HepG2 (cell line): ENCODE data around the gene MTA1. TPM values are rescaled to one million over a fixed set of nuclear protein-coding genes. Genes with fewer than 3 reads are reported as not detected.

Experiments used
- BHLHE40 ChIP-seq: IDR thresholded peaks from 2 replicates; pipeline ENCODE4 v1.6.1; 2011; ENCODE audit warnings: low read length, improper control_type of control experiment
- BRCA1 ChIP-seq: sonication (generic); formaldehyde crosslinking; IDR thresholded peaks from 2 replicates; pipeline ENCODE4 v1.4.0; 2020; ENCODE audit warnings: missing genetic modification reagents
- FOSL2 ChIP-seq: sonication (generic); formaldehyde crosslinking; IDR thresholded peaks from 2 replicates; pipeline ENCODE4 v1.4.0; 2020; ENCODE audit warnings: missing genetic modification reagents
- GATAD1 ChIP-seq: IDR thresholded peaks from 2 replicates; pipeline ENCODE4 v1.6.1; 2016; ENCODE audit warnings: missing genetic modification reagents, missing compliant biosample characterization
- HNRNPL ChIP-seq: fragments of 200-400 bp; formaldehyde crosslinking; IDR thresholded peaks from 2 replicates; pipeline ENCODE4 v1.6.1; 2017; ENCODE audit warnings: mild to moderate bottlenecking, low read depth, low read length
- HOXD1 ChIP-seq: sonication (generic); formaldehyde crosslinking; IDR thresholded peaks from 2 replicates; pipeline ENCODE4 v1.5.0; 2020; ENCODE audit warnings: missing genetic modification reagents
- MEF2D ChIP-seq: sonication (generic); formaldehyde crosslinking; IDR thresholded peaks from 2 replicates; pipeline ENCODE4 v1.5.1; 2020; ENCODE audit warnings: mild to moderate bottlenecking, missing genetic modification reagents
- NRL ChIP-seq: sonication (generic); formaldehyde crosslinking; IDR thresholded peaks from 2 replicates; pipeline ENCODE4 v1.5.0; 2020; ENCODE audit warnings: missing genetic modification reagents, mild to moderate bottlenecking, moderate library complexity, borderline replicate concordance
- ZNF337 ChIP-seq: sonication (generic); formaldehyde crosslinking; IDR thresholded peaks from 2 replicates; pipeline ENCODE4 v1.5.1; 2020; ENCODE audit warnings: missing genetic modification reagents, low read depth, mild to moderate bottlenecking, borderline replicate concordance
- ZNF772 ChIP-seq: sonication (generic); formaldehyde crosslinking; IDR thresholded peaks from 2 replicates; pipeline ENCODE4 v1.5.0; 2020; ENCODE audit warnings: mild to moderate bottlenecking, missing genetic modification reagents
- polyA plus RNA-seq, 8 experiments: library from polyadenylated mRNA; depleted of rRNA in 3 of 8; stranded (reverse) in 7 of 8; unstranded in 1 of 8; fragments of >200 nt; fragmentation: Illumina TruSeq in 4 of 8; extraction: Trizol in 4 of 8; gene quantifications; 2 replicates each; pipeline versions ENCODE4 v1.2.1 to v1.2.3, GENCODE V29; 2011 to 2016; ENCODE audit warnings: low read depth in 4 of 8, missing spikeins in 1 of 8, mixed read lengths in 1 of 8; ENCODE audit not compliant: insufficient read depth in 1 of 8
- total RNA-seq, 5 experiments: library from RNA; depleted of rRNA; stranded (reverse); fragments of >200 nt; fragmentation: Illumina TruSeq; extraction: Trizol; gene quantifications; 2 replicates each; pipeline ENCODE4 v1.2.3, GENCODE V29; 2016; ENCODE audit warnings: low read depth in 1 of 5
- TF ChIP-seq, protein P1 (sequence below): sonication (generic); formaldehyde crosslinking; IDR thresholded peaks from 2 replicates; pipeline ENCODE4 v1.4.0; 2020; ENCODE audit warnings: missing genetic modification reagents
- TF ChIP-seq, protein P2 (sequence below), 2 experiments: fragments of 450-650 bp in 1 of 2; sonication (generic) in 1 of 2; formaldehyde crosslinking in 1 of 2; IDR thresholded peaks; 2 replicates each; pipeline versions ENCODE4 v1.6.1 to v1.8.0; 2016 to 2022; ENCODE audit warnings: antibody characterized with exemption in 1 of 2, mild to moderate bottlenecking in 1 of 2, missing genetic modification reagents in 1 of 2

Gene MTA1
- total and polyA plus RNA-seq, 2 of the 13 experiments (the other 11 are each of a cell fraction or from before 2014, with no cell fraction given) = 35.2 to 85.8 TPM

DNA sequence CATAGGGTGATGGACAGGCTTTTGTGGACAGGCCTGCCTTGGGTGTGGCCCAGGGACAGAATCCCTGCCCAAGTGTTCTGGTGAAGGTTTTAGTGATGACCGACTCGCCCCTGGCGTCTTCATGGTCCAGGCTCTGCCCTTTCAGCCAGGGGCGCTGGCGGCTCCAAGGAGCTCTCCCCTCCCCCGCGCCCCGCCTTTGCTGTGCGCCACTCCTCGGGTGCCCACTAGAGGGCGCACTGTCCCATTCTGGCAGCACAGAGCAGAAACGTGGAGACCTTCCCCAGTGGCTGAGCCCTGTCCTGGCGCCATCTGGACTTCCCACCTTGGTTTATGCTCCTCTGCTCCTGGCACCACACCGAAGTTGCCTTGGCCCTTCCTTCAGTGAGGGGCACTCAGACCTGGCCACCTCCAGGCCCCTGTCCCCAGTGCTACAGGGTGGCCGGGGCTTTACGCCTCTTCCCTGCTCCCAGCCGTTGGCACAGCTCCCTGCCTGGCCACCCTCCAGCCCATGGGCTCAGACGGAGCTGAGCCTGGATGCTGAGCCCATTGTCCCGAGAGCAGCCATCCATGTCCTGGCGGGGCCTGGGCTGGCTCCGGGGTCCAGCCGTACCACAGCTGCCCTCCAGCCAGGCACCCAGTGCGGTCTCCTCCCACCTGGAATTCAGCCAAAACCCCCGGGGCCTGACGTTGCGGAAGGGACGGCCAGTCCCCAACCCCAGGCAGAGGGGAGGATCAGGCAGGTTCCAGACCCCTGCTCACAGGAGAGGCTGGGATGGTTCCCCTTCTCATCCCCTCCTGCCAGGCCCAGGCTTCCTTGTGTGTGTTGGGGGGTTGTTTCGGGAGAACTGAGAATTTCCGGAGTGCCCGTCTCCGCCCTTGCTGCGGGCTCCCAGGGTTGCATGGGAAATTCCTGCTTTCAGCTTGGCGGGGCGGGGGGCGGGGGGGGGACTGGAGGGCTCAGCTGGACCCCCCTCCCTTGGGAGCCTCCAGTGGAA lies 61.5 kb downstream of the MTA1 start (continued):
- TF ChIP-seq, protein P1, sequence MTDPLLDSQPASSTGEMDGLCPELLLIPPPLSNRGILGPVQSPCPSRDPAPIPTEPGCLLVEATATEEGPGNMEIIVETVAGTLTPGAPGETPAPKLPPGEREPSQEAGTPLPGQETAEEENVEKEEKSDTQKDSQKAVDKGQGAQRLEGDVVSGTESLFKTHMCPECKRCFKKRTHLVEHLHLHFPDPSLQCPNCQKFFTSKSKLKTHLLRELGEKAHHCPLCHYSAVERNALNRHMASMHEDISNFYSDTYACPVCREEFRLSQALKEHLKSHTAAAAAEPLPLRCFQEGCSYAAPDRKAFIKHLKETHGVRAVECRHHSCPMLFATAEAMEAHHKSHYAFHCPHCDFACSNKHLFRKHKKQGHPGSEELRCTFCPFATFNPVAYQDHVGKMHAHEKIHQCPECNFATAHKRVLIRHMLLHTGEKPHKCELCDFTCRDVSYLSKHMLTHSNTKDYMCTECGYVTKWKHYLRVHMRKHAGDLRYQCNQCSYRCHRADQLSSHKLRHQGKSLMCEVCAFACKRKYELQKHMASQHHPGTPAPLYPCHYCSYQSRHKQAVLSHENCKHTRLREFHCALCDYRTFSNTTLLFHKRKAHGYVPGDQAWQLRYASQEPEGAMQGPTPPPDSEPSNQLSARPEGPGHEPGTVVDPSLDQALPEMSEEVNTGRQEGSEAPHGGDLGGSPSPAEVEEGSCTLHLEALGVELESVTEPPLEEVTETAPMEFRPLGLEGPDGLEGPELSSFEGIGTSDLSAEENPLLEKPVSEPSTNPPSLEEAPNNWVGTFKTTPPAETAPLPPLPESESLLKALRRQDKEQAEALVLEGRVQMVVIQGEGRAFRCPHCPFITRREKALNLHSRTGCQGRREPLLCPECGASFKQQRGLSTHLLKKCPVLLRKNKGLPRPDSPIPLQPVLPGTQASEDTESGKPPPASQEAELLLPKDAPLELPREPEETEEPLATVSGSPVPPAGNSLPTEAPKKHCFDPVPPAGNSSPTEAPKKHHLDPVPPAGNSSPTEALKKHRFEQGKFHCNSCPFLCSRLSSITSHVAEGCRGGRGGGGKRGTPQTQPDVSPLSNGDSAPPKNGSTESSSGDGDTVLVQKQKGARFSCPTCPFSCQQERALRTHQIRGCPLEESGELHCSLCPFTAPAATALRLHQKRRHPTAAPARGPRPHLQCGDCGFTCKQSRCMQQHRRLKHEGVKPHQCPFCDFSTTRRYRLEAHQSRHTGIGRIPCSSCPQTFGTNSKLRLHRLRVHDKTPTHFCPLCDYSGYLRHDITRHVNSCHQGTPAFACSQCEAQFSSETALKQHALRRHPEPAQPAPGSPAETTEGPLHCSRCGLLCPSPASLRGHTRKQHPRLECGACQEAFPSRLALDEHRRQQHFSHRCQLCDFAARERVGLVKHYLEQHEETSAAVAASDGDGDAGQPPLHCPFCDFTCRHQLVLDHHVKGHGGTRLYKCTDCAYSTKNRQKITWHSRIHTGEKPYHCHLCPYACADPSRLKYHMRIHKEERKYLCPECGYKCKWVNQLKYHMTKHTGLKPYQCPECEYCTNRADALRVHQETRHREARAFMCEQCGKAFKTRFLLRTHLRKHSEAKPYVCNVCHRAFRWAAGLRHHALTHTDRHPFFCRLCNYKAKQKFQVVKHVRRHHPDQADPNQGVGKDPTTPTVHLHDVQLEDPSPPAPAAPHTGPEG (CRISPR knock-in tag) = no peak
- TF ChIP-seq GATAD1 (peak; percentile 64; the same call in 1 of the 2 replicates), ZNF772 (CRISPR knock-in tag) (no peak), NRL (CRISPR knock-in tag) (0 out of 2 replicates have a peak, but pooled peaks have one; percentile 73), ZNF337 (CRISPR knock-in tag) (no peak), MEF2D (CRISPR knock-in tag) (no peak), HOXD1 (CRISPR knock-in tag) (no peak), BHLHE40 (0 out of 2 replicates have a peak, but pooled peaks have one; percentile 14), FOSL2 (CRISPR knock-in tag) (peak; percentile 46; the same call in 1 of the 2 replicates), BRCA1 (no peak), HNRNPL (0 out of 2 replicates have a peak, but pooled peaks have one; percentile 50)
- TF ChIP-seq, protein P2, sequence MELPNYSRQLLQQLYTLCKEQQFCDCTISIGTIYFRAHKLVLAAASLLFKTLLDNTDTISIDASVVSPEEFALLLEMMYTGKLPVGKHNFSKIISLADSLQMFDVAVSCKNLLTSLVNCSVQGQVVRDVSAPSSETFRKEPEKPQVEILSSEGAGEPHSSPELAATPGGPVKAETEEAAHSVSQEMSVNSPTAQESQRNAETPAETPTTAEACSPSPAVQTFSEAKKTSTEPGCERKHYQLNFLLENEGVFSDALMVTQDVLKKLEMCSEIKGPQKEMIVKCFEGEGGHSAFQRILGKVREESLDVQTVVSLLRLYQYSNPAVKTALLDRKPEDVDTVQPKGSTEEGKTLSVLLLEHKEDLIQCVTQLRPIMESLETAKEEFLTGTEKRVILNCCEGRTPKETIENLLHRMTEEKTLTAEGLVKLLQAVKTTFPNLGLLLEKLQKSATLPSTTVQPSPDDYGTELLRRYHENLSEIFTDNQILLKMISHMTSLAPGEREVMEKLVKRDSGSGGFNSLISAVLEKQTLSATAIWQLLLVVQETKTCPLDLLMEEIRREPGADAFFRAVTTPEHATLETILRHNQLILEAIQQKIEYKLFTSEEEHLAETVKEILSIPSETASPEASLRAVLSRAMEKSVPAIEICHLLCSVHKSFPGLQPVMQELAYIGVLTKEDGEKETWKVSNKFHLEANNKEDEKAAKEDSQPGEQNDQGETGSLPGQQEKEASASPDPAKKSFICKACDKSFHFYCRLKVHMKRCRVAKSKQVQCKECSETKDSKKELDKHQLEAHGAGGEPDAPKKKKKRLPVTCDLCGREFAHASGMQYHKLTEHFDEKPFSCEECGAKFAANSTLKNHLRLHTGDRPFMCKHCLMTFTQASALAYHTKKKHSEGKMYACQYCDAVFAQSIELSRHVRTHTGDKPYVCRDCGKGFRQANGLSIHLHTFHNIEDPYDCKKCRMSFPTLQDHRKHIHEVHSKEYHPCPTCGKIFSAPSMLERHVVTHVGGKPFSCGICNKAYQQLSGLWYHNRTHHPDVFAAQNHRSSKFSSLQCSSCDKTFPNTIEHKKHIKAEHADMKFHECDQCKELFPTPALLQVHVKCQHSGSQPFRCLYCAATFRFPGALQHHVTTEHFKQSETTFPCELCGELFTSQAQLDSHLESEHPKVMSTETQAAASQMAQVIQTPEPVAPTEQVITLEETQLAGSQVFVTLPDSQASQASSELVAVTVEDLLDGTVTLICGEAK (IDR thresholded peaks at IDR 0.05) = no peak
- TF ChIP-seq, protein P2 (CRISPR knock-in tag; IDR thresholded peaks at IDR 0.05) = peak; percentile 56; the same call in 1 of the 2 replicates
